ENCODE measurements around the gene CFAP57.

- no peak for TF ChIP-seq TAF1 (IDR thresholded peaks at IDR 0.05; ENCODE audit: low read depth, low read length)
- no peak for TF ChIP-seq POLR2A (IDR thresholded peaks at IDR 0.05; ENCODE audit: low read depth, low read length)
These were observed 18.7 kb upstream of the CFAP57 start for GRCh38 chr1:43153443-43153842.

Data from GM12891 (cell line).